SK-N-SH (cell line): Measurements from ENCODE around the gene ACKR3. TPM values are rescaled to one million over a fixed set of nuclear protein-coding genes. Genes with fewer than 3 reads are reported as not detected.

Source experiments
- CTCF ChIA-PET: fragments of 300-600, 350-600 bp; formaldehyde crosslinking; extraction: SDS; loops from one replicate; lab custom pipeline; 2021; lab: Yijun Ruan, JAX
- POLR2A ChIA-PET: fragments of 350-600 bp; sonication (Branson Sonifier 250); formaldehyde crosslinking; extraction: SDS; loops from one replicate; lab custom pipeline; 2020; ENCODE audit warnings: antibody characterized with exemption, inconsistent platforms; lab: Yijun Ruan, JAX
- DNase-seq: peaks from one replicate; pipeline ENCODE4 v3.0.0; 2012
- H2AFZ ChIP-seq: fragments of 200-600 bp; sonication (generic); 2 replicates; pipeline ENCODE4 v1.8.1; 2016; ENCODE audit warnings: antibody characterized with exemption, mild to moderate bottlenecking, low read depth
- H3F3A ChIP-seq: fragments of 200-600 bp; sonication (generic); replicated peaks from 2 replicates; pipeline ENCODE3; 2016; ENCODE audit warnings: antibody characterized with exemption, mild to moderate bottlenecking; ENCODE audit not compliant: insufficient read depth
- H3K27ac ChIP-seq, 2 experiments: fragments of 200-500 bp in 1 of 2; fragments of 200-600 bp in 1 of 2; sonication (Bioruptor generic) in 1 of 2; sonication (generic), shearing (Covaris generic) in 1 of 2; 2 replicates each; pipeline versions ENCODE4 v1.5.1 to v1.6.1; 2014 to 2016; ENCODE audit warnings: low read depth in 2 of 2, inconsistent platforms in 1 of 2, low read length in 1 of 2, mild to moderate bottlenecking in 1 of 2, mixed read lengths in 1 of 2
- H3K27me3 ChIP-seq: fragments of 200-600 bp; sonication (generic), shearing (Covaris generic); 2 replicates; pipeline ENCODE4 v1.6.1; 2016; ENCODE audit warnings: mixed run types; ENCODE audit not compliant: insufficient read depth
- H3K36me3 ChIP-seq, 2 experiments: fragments of 200-500 bp in 1 of 2; fragments of 200-600 bp in 1 of 2; sonication (Bioruptor generic) in 1 of 2; sonication (generic) in 1 of 2; replicated peaks in 1 of 2; 2 replicates each; pipeline versions ENCODE3 to v1.5.1; 2014 to 2016; ENCODE audit warnings: low read length in 1 of 2, mild to moderate bottlenecking in 1 of 2; ENCODE audit not compliant: insufficient read depth in 2 of 2, control insufficient read depth in 1 of 2
- H3K4me1 ChIP-seq, 2 experiments: fragments of 200-500 bp in 1 of 2; fragments of 200-600 bp in 1 of 2; sonication (Bioruptor generic) in 1 of 2; sonication (generic), shearing (Covaris generic) in 1 of 2; 2 replicates each; pipeline versions ENCODE4 v1.5.1 to v1.6.1; 2014 to 2016; ENCODE audit warnings: low read depth in 1 of 2, low read length in 1 of 2, mixed run types in 1 of 2; ENCODE audit not compliant: insufficient read depth in 2 of 2, control insufficient read depth in 1 of 2
- H3K4me2 ChIP-seq: fragments of 200-600 bp; sonication (generic), shearing (Covaris generic); 2 replicates; pipeline ENCODE4 v1.6.1; 2017; ENCODE audit warnings: mixed run types
- H3K4me3 ChIP-seq, 2 experiments: fragments of 200-500 bp in 1 of 2; fragments of 200-600 bp in 1 of 2; sonication (Bioruptor generic) in 1 of 2; sonication (generic), shearing (Covaris generic) in 1 of 2; 2 replicates each; pipeline versions ENCODE4 v1.5.1 to v1.8.1; 2014 to 2016; ENCODE audit warnings: low read depth in 2 of 2, inconsistent platforms in 1 of 2, low read length in 1 of 2, mild to moderate bottlenecking in 1 of 2, mixed read lengths in 1 of 2, moderate library complexity in 1 of 2
- H3K79me2 ChIP-seq: fragments of 200-600 bp; sonication (generic); 2 replicates; pipeline ENCODE4 v1.8.1; 2017; ENCODE audit warnings: mild to moderate bottlenecking; ENCODE audit not compliant: insufficient read depth
- H3K9ac ChIP-seq: fragments of 200-600 bp; sonication (generic); 2 replicates; pipeline ENCODE4 v1.6.1; 2017; ENCODE audit warnings: mixed run types
- H3K9me2 ChIP-seq: fragments of 200-600 bp; sonication (generic); 2 replicates; pipeline ENCODE4 v1.6.1; 2017; ENCODE audit warnings: mixed run types
- H3K9me3 ChIP-seq: fragments of 200-600 bp; sonication (generic); 2 replicates; pipeline ENCODE4 v1.6.1; 2017; ENCODE audit warnings: mixed run types, mild to moderate bottlenecking, moderate library complexity
- H4K20me1 ChIP-seq: fragments of 200-600 bp; sonication (generic); 2 replicates; pipeline ENCODE4 v1.6.1; 2017; ENCODE audit warnings: mild to moderate bottlenecking, mixed run types; ENCODE audit not compliant: insufficient read depth
- CHD2 ChIP-seq: fragments of 150-350 bp; IDR thresholded peaks from 2 replicates; pipeline ENCODE4 v1.6.1; 2018; ENCODE audit warnings: low read length; ENCODE audit not compliant: partially characterized antibody
- ELF1 ChIP-seq: IDR thresholded peaks from 2 replicates; pipeline ENCODE4 v1.4.0; 2012
- FOSL2 ChIP-seq: IDR thresholded peaks from 2 replicates; pipeline ENCODE4 v1.4.0; 2012; ENCODE audit warnings: low read depth, mild to moderate bottlenecking, moderate library complexity, borderline replicate concordance
- FOXJ3 ChIP-seq: sonication (generic); formaldehyde crosslinking; IDR thresholded peaks from 2 replicates; pipeline ENCODE4 v1.5.1; 2020; ENCODE audit warnings: mild to moderate bottlenecking, missing genetic modification reagents
- FOXM1 ChIP-seq: IDR thresholded peaks from 2 replicates; pipeline ENCODE4 v1.4.0; 2012; ENCODE audit warnings: low read depth, mild to moderate bottlenecking
- GABPA ChIP-seq: IDR thresholded peaks from 2 replicates; pipeline ENCODE4 v1.4.0; 2012; ENCODE audit warnings: low read depth, mild to moderate bottlenecking
- JUND ChIP-seq: IDR thresholded peaks from 2 replicates; pipeline ENCODE4 v1.4.0; 2012
- MEF2A ChIP-seq: IDR thresholded peaks from 2 replicates; pipeline ENCODE4 v1.4.0; 2012; ENCODE audit warnings: low read depth, borderline replicate concordance
- NFIC ChIP-seq: IDR thresholded peaks from 2 replicates; pipeline ENCODE4 v1.4.0; 2012; ENCODE audit warnings: borderline replicate concordance
- RXRA ChIP-seq: IDR thresholded peaks from 2 replicates; pipeline ENCODE4 v1.4.0; 2012; ENCODE audit warnings: low read depth, mild to moderate bottlenecking, borderline replicate concordance
- SIN3A ChIP-seq: IDR thresholded peaks from 2 replicates; pipeline ENCODE4 v1.6.1; 2012; ENCODE audit warnings: low read depth, mild to moderate bottlenecking, low read length, moderate library complexity, borderline replicate concordance
- SMC3 ChIP-seq: IDR thresholded peaks from 2 replicates; pipeline ENCODE4 v1.6.1; 2012; ENCODE audit warnings: low read depth, low read length, improper control_type of control experiment
- TCF12 ChIP-seq: IDR thresholded peaks from 2 replicates; pipeline ENCODE4 v1.4.0; 2012
- WGBS: methylation state at CpG from one replicate; pipeline ENCODE4 v1.1.6; 2017; ENCODE audit warnings: low lambda C conversion rate; 5-methylcytosine and 5-hydroxymethylcytosine counted together
- polyA plus RNA-seq, 3 experiments: library from polyadenylated mRNA; depleted of rRNA; stranded (reverse); fragments of >200 nt; gene quantifications; 2 replicates each; pipeline ENCODE4 v1.2.3, GENCODE V29; 2012
- TF ChIP-seq, protein P1 (sequence below): IDR thresholded peaks from 2 replicates; pipeline ENCODE4; 2012
- TF ChIP-seq, protein P2 (sequence below): IDR thresholded peaks from 2 replicates; pipeline ENCODE4 v1.4.0; 2012; ENCODE audit warnings: low read depth, borderline replicate concordance
- TF ChIP-seq, protein P3 (sequence below): IDR thresholded peaks from 2 replicates; pipeline ENCODE4 v1.4.0; 2012; ENCODE audit warnings: low read depth
- TF ChIP-seq, protein P4 (sequence below): fragments of 150-350 bp; IDR thresholded peaks from 2 replicates; pipeline ENCODE4 v1.6.1; 2017; ENCODE audit warnings: antibody characterized with exemption, low read length, low read depth, borderline replicate concordance

Gene ACKR3
- polyA plus RNA-seq, 1 of the 3 experiments (the other 2 are of a cell fraction), result not detected

DNA sequence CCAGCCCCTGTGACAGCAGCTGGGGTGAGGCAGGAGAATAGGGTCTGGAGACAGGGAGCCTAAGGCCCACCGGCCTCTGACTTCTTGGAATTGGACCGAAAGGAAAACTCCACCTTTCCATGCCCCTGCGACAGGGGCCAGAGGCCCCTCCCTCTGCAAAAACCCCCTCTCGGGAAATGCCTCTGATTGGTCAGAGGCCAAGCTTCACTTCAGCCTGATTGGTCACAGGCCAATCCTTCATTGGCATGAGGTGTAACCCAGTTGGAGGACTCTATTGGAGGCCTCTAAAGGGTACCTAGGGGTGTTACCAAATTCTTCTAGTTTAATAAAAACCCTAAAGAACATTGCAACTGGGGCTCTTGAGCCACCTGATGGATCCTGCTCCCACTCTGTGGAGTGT is 5.7 kb upstream of the ACKR3 start:
- Histone ChIP-seq H3K9me2 (no peaks in the 10 kb centered on the region), H4K20me1 (no peaks in the 10 kb centered on the region), H3K79me2 (no peaks in the 10 kb centered on the region), H3K9ac (no peak overlapping the region), H3K4me3 (no peak overlapping the region), H3F3A (no peaks in the 10 kb centered on the region), H2AFZ (no peak overlapping the region), H3K36me3 (no peaks in the 10 kb centered on the region), H3K27me3 (peaks cover 28% of the 10 kb centered on the region), H3K4me1 (no peaks in the 10 kb centered on the region), H3K9me3 (no peaks in the 10 kb centered on the region), H3K4me2 (no peak overlapping the region), H3K27ac (no peak overlapping the region)
- POLR2A ChIA-PET, result no interaction called here
- TF ChIP-seq JUND, result no peak
- TF ChIP-seq GABPA, result no peak
- TF ChIP-seq RXRA, result no peak
- TF ChIP-seq SMC3, result no peak
- TF ChIP-seq, protein P1, sequence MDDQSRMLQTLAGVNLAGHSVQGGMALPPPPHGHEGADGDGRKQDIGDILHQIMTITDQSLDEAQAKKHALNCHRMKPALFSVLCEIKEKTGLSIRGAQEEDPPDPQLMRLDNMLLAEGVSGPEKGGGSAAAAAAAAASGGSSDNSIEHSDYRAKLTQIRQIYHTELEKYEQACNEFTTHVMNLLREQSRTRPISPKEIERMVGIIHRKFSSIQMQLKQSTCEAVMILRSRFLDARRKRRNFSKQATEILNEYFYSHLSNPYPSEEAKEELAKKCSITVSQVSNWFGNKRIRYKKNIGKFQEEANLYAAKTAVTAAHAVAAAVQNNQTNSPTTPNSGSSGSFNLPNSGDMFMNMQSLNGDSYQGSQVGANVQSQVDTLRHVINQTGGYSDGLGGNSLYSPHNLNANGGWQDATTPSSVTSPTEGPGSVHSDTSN, result no peak
- TF ChIP-seq TCF12, result no peak
- TF ChIP-seq, protein P2, sequence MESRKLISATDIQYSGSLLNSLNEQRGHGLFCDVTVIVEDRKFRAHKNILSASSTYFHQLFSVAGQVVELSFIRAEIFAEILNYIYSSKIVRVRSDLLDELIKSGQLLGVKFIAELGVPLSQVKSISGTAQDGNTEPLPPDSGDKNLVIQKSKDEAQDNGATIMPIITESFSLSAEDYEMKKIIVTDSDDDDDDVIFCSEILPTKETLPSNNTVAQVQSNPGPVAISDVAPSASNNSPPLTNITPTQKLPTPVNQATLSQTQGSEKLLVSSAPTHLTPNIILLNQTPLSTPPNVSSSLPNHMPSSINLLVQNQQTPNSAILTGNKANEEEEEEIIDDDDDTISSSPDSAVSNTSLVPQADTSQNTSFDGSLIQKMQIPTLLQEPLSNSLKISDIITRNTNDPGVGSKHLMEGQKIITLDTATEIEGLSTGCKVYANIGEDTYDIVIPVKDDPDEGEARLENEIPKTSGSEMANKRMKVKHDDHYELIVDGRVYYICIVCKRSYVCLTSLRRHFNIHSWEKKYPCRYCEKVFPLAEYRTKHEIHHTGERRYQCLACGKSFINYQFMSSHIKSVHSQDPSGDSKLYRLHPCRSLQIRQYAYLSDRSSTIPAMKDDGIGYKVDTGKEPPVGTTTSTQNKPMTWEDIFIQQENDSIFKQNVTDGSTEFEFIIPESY, result no peak
- TF ChIP-seq NFIC, result no peak
- no peak for TF ChIP-seq CHD2
- no peak for TF ChIP-seq SIN3A
- TF ChIP-seq, protein P3, sequence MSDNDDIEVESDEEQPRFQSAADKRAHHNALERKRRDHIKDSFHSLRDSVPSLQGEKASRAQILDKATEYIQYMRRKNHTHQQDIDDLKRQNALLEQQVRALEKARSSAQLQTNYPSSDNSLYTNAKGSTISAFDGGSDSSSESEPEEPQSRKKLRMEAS, result no peak
- no peak for TF ChIP-seq FOXM1
- TF ChIP-seq MEF2A, result no peak
- TF ChIP-seq, protein P4, sequence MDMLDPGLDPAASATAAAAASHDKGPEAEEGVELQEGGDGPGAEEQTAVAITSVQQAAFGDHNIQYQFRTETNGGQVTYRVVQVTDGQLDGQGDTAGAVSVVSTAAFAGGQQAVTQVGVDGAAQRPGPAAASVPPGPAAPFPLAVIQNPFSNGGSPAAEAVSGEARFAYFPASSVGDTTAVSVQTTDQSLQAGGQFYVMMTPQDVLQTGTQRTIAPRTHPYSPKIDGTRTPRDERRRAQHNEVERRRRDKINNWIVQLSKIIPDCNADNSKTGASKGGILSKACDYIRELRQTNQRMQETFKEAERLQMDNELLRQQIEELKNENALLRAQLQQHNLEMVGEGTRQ, result no peak
- TF ChIP-seq FOSL2, result no peak
- TF ChIP-seq ELF1, result no peak
- TF ChIP-seq FOXJ3 (CRISPR knock-in tag), result no peak
- 47% methylated on average over 3 of the region's 4 CpGs for WGBS
- DNase-seq, result no peak
- CTCF ChIA-PET, result no interaction called here
